Stomach (tissue), 4 donors: Measurements from ENCODE around the gene NRL.

Source experiments
- EP300 ChIP-seq: sonication (generic); formaldehyde crosslinking; IDR thresholded peaks from one replicate; pipeline ENCODE4 v1.6.1; 2017; ENCODE audit warnings: antibody characterized with exemption
- POLR2A ChIP-seq, 4 donors: fragments of 450-650 bp; IDR thresholded peaks; one replicate each; pipeline ENCODE4 v1.6.1; 2016; ENCODE audit warnings: antibody characterized with exemption in 4 of 4, control low read depth in 2 of 4, mild to moderate bottlenecking in 1 of 4, moderate library complexity in 1 of 4
- TF ChIP-seq, protein P1 (sequence below), 7 experiments: fragments of 450-650 bp in 4 of 7; fragments of 200-600 bp in 3 of 7; sonication (generic) in 3 of 7; IDR thresholded peaks; one replicate each; pipeline ENCODE4 v1.5.1; 2016 to 2019; ENCODE audit warnings: antibody characterized with exemption in 7 of 7, control low read depth in 2 of 7, mild to moderate bottlenecking in 1 of 7

DNA sequence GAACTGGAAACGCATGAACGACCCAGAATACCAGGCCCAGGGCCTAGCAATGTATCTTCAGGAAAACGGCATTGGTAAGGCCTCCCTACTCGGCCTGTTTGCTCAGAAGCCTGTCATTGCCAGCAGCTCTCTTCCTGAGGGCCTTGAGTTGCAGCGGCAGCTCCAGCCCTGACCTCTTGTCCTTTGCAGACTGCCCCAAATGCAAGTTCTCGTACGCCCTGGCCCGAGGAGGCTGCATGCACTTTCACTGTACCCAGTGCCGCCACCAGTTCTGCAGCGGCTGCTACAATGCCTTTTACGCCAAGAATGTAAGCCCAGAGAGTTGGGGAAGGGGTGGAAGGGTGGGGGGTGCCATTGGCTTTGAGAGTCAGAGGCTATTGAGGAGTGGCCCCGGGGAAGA is 42.6 kb upstream of the NRL start:
- TF ChIP-seq, protein P1, sequence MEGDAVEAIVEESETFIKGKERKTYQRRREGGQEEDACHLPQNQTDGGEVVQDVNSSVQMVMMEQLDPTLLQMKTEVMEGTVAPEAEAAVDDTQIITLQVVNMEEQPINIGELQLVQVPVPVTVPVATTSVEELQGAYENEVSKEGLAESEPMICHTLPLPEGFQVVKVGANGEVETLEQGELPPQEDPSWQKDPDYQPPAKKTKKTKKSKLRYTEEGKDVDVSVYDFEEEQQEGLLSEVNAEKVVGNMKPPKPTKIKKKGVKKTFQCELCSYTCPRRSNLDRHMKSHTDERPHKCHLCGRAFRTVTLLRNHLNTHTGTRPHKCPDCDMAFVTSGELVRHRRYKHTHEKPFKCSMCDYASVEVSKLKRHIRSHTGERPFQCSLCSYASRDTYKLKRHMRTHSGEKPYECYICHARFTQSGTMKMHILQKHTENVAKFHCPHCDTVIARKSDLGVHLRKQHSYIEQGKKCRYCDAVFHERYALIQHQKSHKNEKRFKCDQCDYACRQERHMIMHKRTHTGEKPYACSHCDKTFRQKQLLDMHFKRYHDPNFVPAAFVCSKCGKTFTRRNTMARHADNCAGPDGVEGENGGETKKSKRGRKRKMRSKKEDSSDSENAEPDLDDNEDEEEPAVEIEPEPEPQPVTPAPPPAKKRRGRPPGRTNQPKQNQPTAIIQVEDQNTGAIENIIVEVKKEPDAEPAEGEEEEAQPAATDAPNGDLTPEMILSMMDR (IDR thresholded peaks at IDR 0.05): no peak
- TF ChIP-seq POLR2A (IDR thresholded peaks at IDR 0.05) (no peak), EP300 (no peak)
